Natural killer cell (primary cell): ENCODE measurements around the gene PKP1. TPM values are rescaled to one million over a fixed set of nuclear protein-coding genes. Genes with fewer than 3 reads are reported as not detected.

Experiments used
- ATAC-seq, 3 donors: fragments of 150-1000 bp in 2 of 3; fragments of 200-7000 bp in 1 of 3; cut with Tn5 transposase; 1 replicate in 1 of 3; 2 replicates in 2 of 3; pipeline ENCODE4 v1.10.0; 2021; ENCODE audit warnings: mild to moderate bottlenecking in 2 of 3, moderate library complexity in 2 of 3
- DNase-seq, 2 donors: peaks; one replicate each; pipeline versions ENCODE4 v3.0.0 to v3.0.0-alpha.2; 2013 to 2021; ENCODE audit warnings: mixed read lengths in 1 of 2
- H3K27ac ChIP-seq: one replicate; pipeline ENCODE4 v1.5.1; 2013; ENCODE audit warnings: mild to moderate bottlenecking, low read length
- H3K27me3 ChIP-seq: one replicate; pipeline ENCODE4 v1.6.1; 2013; ENCODE audit warnings: low read length; ENCODE audit not compliant: control insufficient read depth, insufficient read depth
- H3K36me3 ChIP-seq: one replicate; pipeline ENCODE4 v1.6.1; 2013; ENCODE audit warnings: low read length; ENCODE audit not compliant: control insufficient read depth, insufficient read depth
- H3K4me1 ChIP-seq: one replicate; pipeline ENCODE4 v1.6.1; 2013; ENCODE audit warnings: low read length; ENCODE audit not compliant: control insufficient read depth, insufficient read depth
- H3K4me3 ChIP-seq: one replicate; pipeline ENCODE4 v1.5.1; 2013; ENCODE audit warnings: low read length
- H3K9me3 ChIP-seq: one replicate; pipeline ENCODE4 v1.6.1; 2013; ENCODE audit warnings: low read length; ENCODE audit not compliant: control insufficient read depth, insufficient read depth
- H3K27ac Mint-ChIP-seq, 2 donors: one replicate each; pipeline ENCODE4 v1.8.0; 2022; ENCODE audit warnings: mild to moderate bottlenecking in 2 of 2, mixed read lengths in 2 of 2, moderate library complexity in 1 of 2
- H3K27me3 Mint-ChIP-seq, 2 donors: one replicate each; pipeline ENCODE4 v1.8.0; 2022; ENCODE audit warnings: low read depth in 2 of 2, mixed read lengths in 2 of 2
- H3K36me3 Mint-ChIP-seq: one replicate; pipeline ENCODE4 v1.8.0; 2022; ENCODE audit warnings: mixed read lengths
- H3K4me1 Mint-ChIP-seq, 2 donors: one replicate each; pipeline ENCODE4 v1.8.0; 2022; ENCODE audit warnings: mixed read lengths in 2 of 2
- H3K4me3 Mint-ChIP-seq: one replicate; pipeline ENCODE4 v1.8.0; 2022; ENCODE audit warnings: mild to moderate bottlenecking, moderate library complexity, mixed read lengths
- H3K9me3 Mint-ChIP-seq, 2 donors: one replicate each; pipeline ENCODE4 v1.8.0; 2022; ENCODE audit warnings: mixed read lengths in 2 of 2
- CTCF ChIP-seq: fragments of 200-600 bp; IDR thresholded peaks from one replicate; pipeline ENCODE4 v1.8.0; 2022; ENCODE audit warnings: antibody characterized with exemption
- WGBS: methylation state at CpG from one replicate; pipeline ENCODE4 v1.1.7; 2013; ENCODE audit warnings: missing lambda C conversion rate; ENCODE audit not compliant: insufficient coverage; 5-methylcytosine and 5-hydroxymethylcytosine counted together
- intact Hi-C: fragments of 100-400 bp; cut with micrococcal nuclease; formaldehyde crosslinking; loops from one replicate; pipeline ENCODE4 v1.14.2; 2022
- total RNA-seq, 4 donors: library from RNA; stranded (reverse); fragments of 120-200 nt in 1 of 4; gene quantifications; one replicate each; pipeline versions ENCODE4 v1.2.3 to v1.2.4, GENCODE V29; 2013 to 2022

PKP1 gene
- total RNA-seq, 3 donors from 2014 or later (not counting 1 experiment from before 2014, with no cell fraction given), result not detected

- DNase-seq (no peak), ATAC-seq (no peak)
- Mint-ChIP-seq H3K36me3 (no peaks in the 10 kb centered on the region), H3K4me3 (no peak overlapping the region), H3K27ac (no peak overlapping the region), H3K9me3 (no peaks in the 10 kb centered on the region), H3K4me1 (no peaks in the 10 kb centered on the region), H3K27me3 (peaks cover 5 to 11% of the 10 kb centered on the region in 2 donors)
- Histone ChIP-seq H3K36me3 (no peaks in the 10 kb centered on the region), H3K4me3 (no peak overlapping the region), H3K9me3 (no peaks in the 10 kb centered on the region), H3K27me3 (no peaks in the 10 kb centered on the region), H3K27ac (no peak overlapping the region), H3K4me1 (no peaks in the 10 kb centered on the region)
- intact Hi-C loops, result no loop called here
- no peak for TF ChIP-seq CTCF
- WGBS, result 89% methylated on average over 15 of the region's 15 CpGs
These were observed 38.6 kb downstream of the PKP1 start for GRCh38 chr1:201321826-201322390.

- Mint-ChIP-seq H3K4me1 (no peaks in the 10 kb centered on the region), H3K27ac (no peak overlapping the region), H3K36me3 (no peaks in the 10 kb centered on the region), H3K27me3 (peaks cover 3 to 12% of the 10 kb centered on the region in 2 donors), H3K4me3 (no peak overlapping the region), H3K9me3 (no peaks in the 10 kb centered on the region)
- Histone ChIP-seq H3K36me3 (no peaks in the 10 kb centered on the region), H3K4me3 (no peak overlapping the region), H3K27me3 (no peaks in the 10 kb centered on the region), H3K4me1 (no peaks in the 10 kb centered on the region), H3K9me3 (no peaks in the 10 kb centered on the region), H3K27ac (no peak overlapping the region)
- DNase-seq (no peak), ATAC-seq (no peak)
- TF ChIP-seq CTCF, result no peak
- 89% methylated on average over 12 of the region's 12 CpGs for WGBS
- intact Hi-C loops, result no loop called here
These were observed 39.6 kb downstream of the PKP1 start for GRCh38 chr1:201322653-201323510.

GRCh38 chr1:201324306-201324705 is 41.0 kb downstream of the PKP1 start:
- 92% methylated on average over 4 of the region's 4 CpGs for WGBS

More at GRCh38 chr1:201324306-201324705, 41.0 kb downstream of the PKP1 start:
- H3K27me3 ChIP-seq, result no peaks in the 10 kb centered on the region
- H3K4me3 ChIP-seq, result no peak overlapping the region
- H3K27ac ChIP-seq, result no peak overlapping the region
- ATAC-seq, result no peak
- Mint-ChIP-seq H3K36me3 (no peaks in the 10 kb centered on the region), H3K4me3 (no peak overlapping the region), H3K27me3 (peaks cover 3 to 12% of the 10 kb centered on the region in 2 donors), H3K9me3 (no peaks in the 10 kb centered on the region), H3K27ac (no peak overlapping the region), H3K4me1 (no peaks in the 10 kb centered on the region)
- H3K4me1 ChIP-seq, result no peaks in the 10 kb centered on the region
- intact Hi-C loops, result no loop called here
- no peak for DNase-seq
- H3K9me3 ChIP-seq, result no peaks in the 10 kb centered on the region
- no peaks in the 10 kb centered on the region for H3K36me3 ChIP-seq
- no peak for TF ChIP-seq CTCF
